GF-D8 (cell line): ENCODE data around the gene ATP8B4.

ENCODE experiments used
- DNase-seq: peaks from one replicate; lab custom pipeline; 2025; lab: John Stamatoyannopoulos, UW

ATP8B4 gene

GRCh38 chr15:50059883-50060282, 59.1 kb downstream of the ATP8B4 start:
- no peak for DNase-seq

GRCh38 chr15:50059203-50059772, 59.7 kb downstream of the ATP8B4 start:
- no peak for DNase-seq

DNA sequence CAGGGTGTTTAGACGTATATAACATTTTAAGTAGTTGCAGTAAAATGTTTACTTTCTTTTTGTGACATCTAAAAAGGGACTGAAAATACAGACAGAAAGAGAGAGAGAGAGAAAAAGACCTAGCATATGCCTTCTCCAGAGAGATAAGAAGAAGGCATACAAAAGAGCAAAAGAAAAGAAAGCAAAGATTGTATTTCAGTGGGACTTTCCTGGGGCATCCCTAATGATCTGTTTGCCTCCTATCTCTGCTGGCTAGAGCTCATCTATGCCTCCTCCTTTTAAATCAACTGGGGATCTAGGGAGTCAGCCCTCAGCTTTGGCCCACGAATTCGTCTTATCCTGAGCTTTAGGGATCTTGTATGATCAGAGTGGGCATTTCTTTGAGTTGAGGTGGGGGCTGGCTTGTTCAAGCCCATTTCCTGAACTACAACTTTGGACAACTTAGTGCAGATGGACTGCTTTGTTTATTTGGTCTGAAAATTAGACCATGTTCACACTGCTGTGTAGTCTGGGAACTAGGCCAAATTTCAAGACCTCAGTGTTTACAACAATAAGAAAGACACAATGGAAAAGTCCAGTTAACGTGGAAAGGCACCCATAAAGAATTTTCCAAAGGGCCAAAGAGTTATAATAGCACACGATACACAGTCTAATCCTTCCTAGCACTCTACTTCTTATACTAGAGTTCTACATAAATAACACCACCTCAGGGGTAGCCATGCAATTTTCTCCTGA, 61.0 kb downstream of the ATP8B4 start:
- no peak for DNase-seq

GRCh38 chr15:50057196-50057595, 61.8 kb downstream of the ATP8B4 start:
- DNase-seq: no peak

GRCh38 chr15:50055750-50056157, 63.3 kb downstream of the ATP8B4 start:
- peak; percentile 74 for DNase-seq

DNA sequence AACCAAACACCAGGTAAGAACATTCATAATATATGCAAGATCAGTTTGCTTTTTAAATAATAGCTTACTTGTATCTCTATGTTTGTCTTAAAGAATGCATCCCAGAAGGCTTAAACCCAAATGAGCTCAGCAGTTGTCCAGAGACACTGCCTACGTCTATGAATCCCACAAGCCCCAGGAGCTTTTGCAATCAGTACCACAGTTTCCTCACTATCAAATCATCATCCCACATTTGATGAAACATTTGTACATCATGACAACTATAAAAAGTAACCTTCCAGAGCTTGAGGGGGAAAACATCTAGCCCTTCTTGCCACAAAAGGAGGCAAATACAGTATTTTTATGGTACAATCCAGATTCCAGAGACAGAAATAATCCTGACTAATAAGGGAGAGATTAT, 63.7 kb downstream of the ATP8B4 start:
- DNase-seq: peak; percentile 74

DNA sequence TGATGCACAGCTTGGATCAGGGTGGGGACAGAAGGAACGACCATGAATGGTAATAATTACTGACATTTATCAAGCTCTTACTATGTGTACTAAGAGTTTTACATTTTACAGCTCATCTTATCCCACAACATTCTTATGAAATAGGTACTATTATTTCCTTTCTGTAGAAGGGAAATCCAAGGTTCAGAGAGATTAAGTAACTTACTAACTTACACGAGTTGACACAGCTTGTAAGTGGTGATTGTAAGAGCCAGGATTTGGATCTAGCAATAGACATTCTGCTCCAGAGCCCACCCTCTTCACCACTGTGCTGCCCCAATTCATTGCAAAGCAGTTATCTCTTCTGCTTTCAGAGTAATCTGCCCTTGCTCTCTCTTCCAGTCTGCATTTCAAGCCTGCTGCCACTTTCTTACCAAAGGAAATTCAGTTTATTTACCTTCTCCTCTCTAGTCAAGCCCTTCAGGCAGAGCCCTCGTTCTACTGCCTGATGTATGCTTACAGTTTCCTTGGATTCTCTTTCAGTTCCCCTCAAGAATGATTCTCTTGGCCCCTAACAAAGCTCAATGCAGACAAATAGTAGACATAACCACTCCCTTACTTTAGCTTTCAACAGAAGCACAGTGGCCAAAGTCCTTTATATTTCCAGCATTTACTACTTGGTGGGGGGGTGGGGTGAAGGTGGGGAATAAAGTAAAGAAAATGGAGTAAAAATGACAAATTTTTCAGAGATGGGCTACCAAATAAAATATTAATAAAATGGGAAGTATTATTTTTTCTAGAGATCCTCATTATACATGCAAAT, 65.8 kb downstream of the ATP8B4 start:
- DNase-seq: no peak

DNA sequence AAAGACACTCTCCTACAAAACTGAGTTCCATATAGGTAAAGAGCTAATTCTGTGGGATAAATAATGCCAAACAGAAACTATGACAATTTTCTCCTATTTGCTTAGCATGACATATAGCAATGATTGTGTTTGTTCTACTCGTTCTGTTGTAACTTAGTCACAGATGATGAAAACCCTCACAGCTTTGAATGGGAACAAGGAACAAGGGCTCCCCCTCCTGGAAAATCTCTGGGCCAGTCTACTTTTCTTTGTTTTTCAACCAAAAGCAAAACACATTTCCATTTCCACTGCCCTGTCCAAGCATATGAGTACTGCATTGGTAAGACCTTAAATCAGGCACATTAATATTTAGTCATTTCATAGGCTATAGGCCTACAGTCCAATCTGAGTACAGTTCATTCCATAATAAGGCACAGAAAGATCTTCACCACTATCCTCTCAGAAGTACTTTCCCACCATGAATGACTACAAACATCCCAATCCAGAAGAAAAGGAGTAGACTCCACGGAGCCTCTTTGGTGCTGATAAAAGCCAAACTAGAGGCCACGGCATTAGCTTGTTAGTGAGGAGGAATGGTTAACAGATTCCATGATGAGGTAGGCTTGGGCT, 67.1 kb downstream of the ATP8B4 start:
- DNase-seq: peak; percentile 40

GRCh38 chr15:50050986-50051743, 67.9 kb downstream of the ATP8B4 start:
- DNase-seq: no peak

- DNase-seq: no peak
Measured at GRCh38 chr15:50049871-50050270, 69.2 kb downstream of the ATP8B4 start.

GRCh38 chr15:50046867-50047266, 72.2 kb downstream of the ATP8B4 start:
- DNase-seq: no peak

- no peak for DNase-seq
Measured at GRCh38 chr15:50046159-50046558, 72.9 kb downstream of the ATP8B4 start.

DNA sequence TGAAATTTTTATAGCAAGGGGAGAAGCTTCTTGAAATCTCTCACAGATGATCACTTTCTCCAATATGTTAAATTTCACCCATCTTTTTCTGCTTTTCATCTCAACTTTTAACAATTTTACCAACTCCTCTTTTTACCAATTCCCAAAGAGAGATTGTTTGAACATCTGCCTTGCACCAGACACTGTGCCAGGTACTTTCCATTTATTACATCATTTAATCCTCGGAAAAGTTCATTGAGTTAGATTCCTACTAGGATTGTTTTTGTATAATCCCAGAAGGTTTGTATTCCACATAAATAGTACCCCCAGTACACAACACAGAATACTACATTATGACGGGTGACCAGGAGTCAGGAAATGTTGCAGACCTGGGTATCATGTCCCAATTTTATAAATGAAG, 74.1 kb downstream of the ATP8B4 start:
- no peak for DNase-seq

DNA sequence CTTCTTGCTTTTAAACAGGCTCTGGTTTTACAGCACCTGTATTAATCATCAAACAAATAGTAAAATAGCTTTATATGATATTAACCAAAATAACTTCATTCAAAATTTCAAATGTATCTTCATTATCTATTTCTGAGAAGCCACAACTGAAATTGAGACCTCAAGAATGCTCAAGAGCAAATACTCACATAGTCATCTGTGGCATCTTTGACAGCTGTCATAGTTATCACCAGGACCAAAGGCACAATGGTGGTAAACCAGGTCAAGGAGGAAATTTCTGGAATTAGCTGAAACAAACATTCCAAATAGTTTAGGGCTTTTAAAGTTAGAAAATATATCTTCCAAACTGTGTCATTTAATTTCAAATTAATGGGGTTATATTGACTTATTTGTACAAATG, 74.6 kb downstream of the ATP8B4 start:
- no peak for DNase-seq

DNA sequence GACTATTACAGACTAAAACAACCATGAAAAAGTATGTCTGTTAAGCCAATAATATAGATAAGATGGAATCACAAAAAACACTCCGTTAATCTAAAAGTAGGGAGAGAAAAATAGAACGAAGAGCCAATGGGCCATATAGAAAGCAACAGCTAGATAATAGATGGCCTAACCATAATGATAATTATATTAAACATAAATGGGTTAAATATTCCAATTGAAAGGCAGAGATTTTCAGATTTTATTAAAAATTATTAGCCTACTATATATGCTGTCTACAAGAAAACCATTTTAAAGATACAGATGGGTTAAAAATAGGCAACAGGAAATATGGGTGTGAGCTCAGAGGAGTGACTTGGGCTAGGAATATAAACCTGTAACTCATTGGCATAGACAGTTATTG, 76.3 kb downstream of the ATP8B4 start:
- no peak for DNase-seq

DNA sequence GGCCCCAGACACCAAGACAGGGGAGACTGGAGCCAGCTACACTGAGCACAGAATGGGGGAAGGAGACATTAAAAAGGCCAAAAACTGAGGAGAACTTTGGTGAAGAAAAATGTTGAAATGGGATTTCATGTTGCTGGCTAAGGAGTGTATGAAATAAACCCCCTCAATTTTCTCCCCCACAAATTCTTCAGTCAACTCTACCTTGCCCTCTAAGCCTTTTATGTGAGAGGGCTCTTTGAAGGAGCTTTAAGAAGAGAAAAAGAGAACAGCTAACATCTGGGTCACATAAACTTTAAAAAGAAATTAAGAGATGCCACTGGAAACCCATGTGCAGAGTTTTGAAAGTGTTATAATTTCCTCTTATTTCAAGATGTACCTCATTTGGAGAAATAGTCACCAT, 88.6 kb downstream of the ATP8B4 start:
- DNase-seq: no peak

DNA sequence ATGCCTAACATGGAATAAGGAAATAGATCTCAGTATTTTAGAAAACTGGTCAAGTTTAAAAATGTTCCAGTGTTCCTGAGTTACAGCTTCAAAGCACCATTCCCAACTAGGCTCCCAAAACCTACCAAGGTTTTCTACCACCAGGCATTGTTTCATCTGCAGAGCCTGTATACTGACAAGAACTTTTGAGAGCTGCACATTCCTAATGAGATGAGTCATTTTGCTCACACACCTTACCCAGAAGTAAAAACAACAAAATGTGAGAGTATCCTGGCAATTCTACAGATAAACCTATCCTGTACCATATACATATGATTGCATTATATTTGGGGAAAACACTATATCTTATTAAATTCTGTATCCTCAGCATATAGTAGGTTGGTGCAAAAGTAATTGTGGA, 90.7 kb downstream of the ATP8B4 start:
- DNase-seq: no peak

DNA sequence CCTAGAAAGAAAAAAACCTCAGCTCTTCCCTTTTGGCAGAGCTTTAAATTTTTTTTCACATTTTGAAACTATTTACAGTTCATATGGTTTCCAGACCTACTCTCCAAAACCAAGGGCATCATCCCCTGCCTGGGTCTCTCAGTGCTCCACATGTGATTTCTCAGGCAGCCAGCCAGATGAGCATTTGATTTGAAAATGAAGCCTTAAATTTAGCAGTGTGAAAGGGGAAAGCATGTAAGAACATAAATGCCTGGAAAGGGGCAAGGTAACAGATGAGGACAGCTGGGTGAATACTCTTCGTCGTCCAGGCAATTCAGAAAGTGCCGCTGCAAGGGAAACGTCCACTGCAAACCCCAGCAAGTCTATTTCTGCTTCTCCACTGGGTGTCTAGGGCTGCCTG, 94.8 kb downstream of the ATP8B4 start:
- no peak for DNase-seq

DNA sequence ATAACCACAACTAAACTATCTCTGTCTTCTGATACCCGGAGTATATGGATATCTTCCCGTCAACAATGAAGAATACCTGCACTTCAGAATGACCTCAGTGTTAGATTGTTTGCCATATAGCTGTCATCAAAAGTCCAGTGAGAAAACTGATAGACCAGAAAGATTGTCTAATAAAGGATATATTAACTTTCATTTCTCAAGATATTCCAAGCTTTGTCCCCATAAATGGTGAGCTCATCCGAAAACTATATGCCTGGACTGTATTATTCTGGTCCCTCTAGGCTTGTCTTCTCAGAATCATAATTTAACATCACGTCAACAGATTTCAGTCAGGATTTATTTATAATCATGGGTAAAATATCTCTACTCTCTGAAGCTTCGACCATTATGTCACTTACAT, 100.5 kb downstream of the ATP8B4 start:
- DNase-seq: no peak

- no peak for DNase-seq
Measured at GRCh38 chr15:50017522-50017921, 101.5 kb downstream of the ATP8B4 start.

DNA sequence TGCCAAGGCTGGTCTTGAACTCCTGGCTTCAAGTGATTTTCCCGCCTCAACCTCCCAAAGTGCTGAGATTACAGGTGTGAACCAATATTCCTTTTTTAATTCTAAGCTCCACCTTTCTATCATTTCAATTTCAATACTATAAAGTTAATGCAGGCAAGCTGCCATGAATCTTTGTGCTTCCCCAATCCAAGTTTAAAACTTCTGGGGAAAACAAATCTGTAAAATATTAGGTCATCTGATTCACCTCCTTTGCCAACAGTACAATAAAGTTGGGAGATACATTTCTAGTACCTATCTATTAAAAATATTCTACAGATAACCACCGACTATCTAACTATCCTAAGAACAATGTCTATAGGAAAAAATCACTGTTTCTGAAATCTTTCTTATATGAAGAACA, 102.1 kb downstream of the ATP8B4 start:
- DNase-seq: no peak

DNA sequence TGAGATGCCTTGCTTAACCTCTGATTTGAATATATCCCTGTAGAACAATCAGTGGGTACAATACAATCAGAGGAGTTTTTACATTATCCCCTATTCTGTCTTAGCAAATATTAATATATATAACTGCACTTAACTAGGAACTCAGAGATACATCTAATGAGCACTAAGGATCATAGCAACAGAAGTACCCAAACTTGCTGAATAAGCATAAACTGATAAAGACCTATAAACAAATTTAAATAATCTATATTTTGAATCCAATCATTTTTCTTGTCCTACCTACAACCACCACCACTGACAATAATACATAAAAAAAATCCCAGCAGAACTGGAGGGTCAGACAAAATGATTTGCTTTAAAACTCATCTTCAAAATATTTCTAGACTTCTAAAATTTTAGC, 106.2 kb downstream of the ATP8B4 start:
- DNase-seq: no peak
